Activated CD4-positive, alpha-beta T cell treated with anti-CD3 and anti-CD28 coated beads, Interleukin-2, amount 50 U/mL, for 48 hours (primary cell): ENCODE results near the gene MSGN1.

Experiments
- DNase-seq, 2 experiments: peaks; one replicate each; pipeline ENCODE4 v3.0.0-alpha.2; 2020

Gene MSGN1, protein sequence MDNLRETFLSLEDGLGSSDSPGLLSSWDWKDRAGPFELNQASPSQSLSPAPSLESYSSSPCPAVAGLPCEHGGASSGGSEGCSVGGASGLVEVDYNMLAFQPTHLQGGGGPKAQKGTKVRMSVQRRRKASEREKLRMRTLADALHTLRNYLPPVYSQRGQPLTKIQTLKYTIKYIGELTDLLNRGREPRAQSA

DNA sequence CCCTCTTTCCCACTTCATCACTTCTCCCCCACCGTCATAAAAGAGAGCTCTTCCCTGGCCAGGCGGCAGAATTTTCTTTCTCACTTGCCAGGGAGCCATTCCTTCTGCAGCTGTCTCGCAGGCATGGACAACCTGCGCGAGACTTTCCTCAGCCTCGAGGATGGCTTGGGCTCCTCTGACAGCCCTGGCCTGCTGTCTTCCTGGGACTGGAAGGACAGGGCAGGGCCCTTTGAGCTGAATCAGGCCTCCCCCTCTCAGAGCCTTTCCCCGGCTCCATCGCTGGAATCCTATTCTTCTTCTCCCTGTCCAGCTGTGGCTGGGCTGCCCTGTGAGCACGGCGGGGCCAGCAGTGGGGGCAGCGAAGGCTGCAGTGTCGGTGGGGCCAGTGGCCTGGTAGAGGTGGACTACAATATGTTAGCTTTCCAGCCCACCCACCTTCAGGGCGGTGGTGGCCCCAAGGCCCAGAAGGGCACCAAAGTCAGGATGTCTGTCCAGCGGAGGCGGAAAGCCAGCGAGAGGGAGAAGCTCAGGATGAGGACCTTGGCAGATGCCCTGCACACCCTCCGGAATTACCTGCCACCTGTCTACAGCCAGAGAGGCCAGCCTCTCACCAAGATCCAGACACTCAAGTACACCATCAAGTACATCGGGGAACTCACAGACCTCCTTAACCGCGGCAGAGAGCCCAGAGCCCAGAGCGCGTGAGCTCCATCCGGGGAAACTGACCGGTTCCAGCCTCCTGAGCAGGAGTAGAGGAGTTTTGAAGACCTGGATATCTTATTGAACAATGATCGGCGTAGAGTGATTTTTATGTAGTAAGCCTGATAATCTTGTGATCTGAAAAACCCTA lies at the start of gene MSGN1:
MSGN1 (plus strand) TSS at position 65 of the 850 bp plus-strand sequence; CDS start at position 124, 59 bp downstream.
- no peak for DNase-seq

DNA sequence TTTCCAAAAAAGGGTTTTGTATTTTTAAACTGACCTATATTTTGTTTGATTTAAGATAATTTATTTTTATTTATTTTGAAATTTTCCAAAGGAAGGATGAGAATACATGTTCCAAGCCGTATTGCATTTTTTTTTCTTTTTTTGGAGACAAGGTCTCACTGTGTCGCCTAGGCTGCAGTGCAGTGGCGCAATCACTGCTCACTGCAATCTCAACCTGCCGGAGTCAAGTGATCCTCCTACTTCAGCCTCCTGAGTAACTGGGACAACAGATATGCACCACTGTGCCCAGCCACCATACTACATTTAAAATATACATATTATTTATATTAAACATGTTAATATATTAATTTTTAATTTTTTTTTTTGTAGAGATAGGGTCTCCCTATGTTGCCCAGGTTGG lies 47.4 kb upstream of the MSGN1 start:
- no peak for DNase-seq

DNA sequence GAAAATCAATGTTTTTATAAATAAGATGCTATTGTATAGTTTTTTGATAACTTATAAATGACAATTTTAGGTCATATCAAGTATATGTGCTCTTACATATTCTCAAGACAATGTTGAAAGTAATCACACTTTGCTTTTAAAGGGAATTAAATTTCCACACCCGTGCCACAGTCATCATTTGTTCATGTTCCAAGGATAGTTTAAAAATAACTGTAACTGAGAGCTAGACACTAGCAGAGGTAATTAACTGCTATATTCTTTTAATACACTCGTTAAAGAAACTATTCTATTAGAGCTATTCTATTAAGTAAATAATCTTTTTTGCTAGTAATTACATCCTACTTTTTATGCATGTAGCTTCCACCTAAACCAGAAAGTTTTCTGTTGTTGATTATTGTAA lies 44.3 kb upstream of the MSGN1 start:
- no peak for DNase-seq

DNA sequence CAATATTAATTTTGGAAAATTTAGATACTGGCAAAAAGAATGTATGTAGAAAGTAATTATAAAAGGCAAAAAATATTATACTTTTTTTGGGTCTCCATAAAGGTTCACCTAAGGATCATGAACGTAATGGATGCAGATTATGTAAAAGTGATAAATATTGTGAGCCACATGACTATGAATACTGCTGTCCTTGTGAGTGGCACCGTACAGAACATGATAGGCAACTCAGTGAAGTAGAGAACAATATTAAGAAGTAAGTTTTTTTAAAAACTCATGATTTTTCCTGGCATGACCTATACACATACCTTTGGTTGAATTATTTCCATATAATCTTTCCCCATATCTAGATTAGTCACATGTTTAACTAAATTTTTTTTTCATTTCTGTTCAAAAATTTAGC lies 43.7 kb upstream of the MSGN1 start:
- no peak for DNase-seq

DNA sequence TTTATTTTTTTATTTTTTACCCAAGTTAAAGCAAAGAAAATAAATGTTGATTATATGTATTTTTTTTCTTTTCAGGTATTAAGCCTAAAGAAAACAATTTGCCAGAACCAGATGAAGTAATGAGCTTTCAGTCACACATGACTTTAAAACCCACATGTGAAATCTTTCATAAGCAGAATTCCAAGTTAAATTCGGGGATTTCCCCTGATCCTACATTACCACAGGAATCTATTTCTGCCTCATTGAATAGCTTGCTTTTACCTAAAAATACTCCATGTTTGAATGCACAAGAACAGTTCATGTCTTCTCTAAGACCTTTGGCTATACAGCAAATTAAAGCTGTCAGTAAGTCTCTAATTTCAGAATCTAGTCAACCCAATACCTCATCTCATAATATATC lies 35.7 kb upstream of the MSGN1 start:
- no peak for DNase-seq

DNA sequence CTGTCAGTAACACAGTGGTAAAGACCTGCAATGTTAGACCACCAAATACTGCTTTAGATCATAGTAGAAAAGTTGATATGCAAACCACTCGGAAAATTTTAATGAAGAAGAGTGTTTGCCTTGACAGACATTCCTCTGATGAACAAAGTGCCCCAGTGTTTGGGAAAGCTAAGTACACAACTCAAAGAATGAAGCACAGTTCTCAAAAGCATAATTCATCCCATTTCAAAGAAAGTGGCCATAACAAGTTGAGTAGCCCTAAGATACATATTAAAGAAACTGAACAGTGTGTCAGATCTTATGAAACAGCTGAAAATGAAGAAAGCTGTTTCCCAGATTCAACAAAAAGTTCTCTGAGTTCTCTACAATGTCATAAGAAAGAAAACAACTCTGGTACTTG lies 34.8 kb upstream of the MSGN1 start:
- no peak for DNase-seq

DNA sequence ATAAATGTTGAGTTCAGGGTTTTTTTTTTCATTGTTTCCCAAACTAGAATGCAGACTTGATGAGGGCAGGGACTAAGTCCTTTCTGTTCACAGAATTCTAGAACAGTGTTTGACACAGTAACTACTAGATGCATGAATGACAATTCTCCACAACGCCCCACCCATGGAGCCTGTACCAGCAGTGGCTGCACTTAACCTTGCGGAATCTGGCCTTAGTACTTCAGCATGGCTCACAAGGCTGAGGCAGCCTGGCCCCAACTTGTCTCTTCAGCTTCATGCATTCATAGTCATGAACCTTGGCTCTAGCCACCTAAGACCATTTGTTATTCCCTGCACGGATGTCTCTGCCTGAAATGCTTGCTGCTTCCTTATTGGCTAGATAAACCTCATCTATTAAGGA lies 29.5 kb upstream of the MSGN1 start:
- no peak for DNase-seq

DNA sequence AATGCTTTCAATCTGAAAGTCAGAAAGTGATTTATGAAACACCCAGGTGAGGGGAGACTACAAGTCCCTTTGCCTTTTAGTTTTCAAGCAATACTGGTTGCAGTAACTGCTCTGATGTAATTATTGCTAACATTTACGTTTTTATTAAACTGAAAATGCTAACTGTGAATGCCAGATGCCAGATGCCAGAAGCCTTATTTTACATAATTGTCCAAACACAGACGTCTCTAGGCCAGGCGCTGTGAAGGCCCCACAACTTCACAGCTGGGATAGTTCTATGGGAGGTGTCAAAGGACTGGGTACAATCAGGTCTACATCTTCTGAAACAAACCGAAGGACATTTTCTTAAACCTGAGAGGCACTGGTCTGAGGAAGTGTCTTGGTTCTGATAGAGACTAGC lies 27.5 kb upstream of the MSGN1 start:
- no peak for DNase-seq

DNA sequence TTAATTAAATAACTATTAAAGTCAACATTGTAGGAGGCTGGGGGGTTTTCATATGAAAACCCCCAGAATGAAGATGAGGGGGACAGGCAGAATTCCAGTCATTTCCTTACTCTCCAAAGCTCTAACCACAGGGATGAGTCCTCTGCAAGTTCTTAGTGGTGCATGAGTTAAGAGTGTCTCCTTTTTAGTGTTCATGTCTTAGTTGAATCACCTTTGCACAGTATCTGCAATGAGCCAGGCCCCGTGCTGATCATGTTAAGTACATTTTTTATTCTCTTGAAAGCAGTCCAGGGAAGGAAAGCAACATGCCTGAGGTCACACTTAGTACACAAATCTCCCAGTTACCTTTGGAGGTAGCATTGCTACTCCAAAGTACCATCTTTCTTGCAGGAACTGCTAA lies 25.7 kb upstream of the MSGN1 start:
- no peak for DNase-seq

DNA sequence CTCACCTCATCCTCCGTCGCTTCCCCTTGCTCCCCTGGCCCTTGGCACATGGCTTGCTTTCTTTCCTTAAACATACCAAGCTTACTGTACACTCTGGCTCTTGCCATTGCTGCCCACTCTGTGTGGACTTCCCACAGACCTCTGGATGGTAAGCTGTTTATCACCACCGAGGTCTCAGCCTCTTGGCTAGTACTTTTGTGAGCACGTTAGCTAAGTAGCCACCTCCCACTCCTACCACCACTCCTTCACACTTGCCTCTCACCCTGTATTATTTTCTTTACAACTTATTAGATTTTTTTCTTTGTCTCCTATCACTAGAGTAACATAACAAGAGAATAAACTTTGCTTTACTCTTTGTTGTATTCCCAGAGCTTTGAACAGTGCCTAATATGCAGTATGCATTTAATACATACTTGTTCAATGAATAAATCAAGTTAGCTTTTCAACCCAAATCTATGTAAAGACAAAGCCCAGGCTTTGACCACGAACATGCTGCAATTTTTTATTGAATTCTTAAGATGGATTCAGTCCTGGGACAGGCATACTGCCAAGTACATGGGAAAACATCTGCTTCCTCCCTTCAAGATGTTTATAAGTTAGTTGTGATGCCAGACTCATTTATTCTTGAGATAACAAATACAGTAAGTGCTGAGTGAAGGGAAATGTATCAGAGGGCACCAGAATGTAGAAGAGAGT lies 25.0 kb upstream of the MSGN1 start:
- no peak for DNase-seq

DNA sequence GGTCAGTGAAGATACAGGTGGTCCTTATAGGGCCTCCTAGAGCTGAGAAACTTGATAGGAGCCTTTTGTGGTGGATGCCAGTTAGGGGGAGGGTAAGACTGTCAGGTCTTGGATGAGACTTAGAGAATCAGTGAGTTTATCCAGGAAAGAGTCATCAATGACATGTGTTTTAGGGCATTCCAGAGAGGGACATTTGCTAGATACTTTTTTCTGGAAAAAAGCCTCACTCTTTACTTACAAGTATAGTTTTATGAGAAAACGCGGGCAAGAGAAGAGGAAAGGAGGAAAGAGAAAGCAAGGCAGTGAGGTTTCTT lies 24.5 kb upstream of the MSGN1 start:
- no peak for DNase-seq

DNA sequence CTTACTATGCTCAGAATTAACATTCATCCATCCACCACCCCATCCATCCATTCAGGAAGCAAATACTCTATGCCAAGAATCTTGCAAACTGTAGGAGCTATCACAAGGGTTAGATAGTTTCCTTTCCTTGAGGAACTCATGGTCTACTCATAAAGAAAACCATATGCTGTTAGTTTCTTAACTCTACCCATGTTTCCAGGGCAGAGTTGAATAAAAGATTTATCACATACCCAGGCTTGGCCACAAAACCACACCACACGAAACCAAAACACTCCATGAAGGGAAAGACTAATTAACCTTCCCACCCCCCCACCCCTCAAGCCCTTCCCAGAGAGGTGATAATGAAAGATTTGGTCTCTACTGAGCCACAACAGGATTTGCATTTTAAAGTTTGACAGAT lies 23.7 kb upstream of the MSGN1 start:
- DNase-seq, result no peak

DNA sequence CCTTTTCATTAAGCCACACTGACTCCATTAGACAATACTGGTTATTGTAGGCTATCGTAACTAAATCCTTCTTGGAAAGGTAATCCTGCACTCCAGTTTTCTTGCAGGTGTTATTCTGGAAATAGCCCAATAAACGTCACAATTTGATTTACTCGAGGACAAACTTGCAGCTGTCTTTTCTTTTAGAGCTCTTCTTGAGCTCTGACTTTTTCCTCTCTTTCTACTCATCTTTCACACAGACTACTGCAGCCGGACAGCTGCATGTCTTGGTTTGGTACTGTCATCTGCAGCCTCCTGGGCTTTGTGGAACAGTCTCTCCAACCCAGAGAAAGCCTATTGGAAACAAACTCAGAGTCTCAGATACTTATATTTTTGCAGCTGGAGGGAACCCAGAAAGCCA lies 23.0 kb upstream of the MSGN1 start:
- no peak for DNase-seq

DNA sequence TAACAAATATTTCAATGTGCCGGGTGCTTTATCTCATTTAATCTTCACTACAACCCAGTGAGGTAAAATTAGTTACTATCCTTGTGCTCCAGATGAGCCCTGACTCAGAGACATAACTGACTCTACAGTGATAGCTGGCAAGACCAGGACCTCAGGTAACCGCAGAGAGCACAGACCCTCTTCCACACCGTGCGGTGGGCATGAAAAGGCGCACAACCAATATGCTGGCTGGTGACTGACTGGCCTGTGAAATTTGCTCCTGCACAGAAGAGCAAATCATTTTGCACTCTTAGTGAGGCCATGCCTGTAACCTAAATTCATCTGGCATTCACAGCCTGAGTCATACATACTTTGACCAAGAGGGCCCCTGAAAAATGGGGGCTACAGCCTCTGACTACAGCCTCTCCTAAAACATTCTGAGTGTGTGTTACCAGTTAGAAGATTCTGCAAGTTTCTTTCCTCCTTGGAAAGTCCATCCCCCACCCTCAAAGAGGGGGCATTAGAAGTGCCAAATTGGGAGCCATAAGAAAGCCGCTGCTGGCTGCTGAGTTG lies 22.4 kb upstream of the MSGN1 start:
- no peak for DNase-seq

DNA sequence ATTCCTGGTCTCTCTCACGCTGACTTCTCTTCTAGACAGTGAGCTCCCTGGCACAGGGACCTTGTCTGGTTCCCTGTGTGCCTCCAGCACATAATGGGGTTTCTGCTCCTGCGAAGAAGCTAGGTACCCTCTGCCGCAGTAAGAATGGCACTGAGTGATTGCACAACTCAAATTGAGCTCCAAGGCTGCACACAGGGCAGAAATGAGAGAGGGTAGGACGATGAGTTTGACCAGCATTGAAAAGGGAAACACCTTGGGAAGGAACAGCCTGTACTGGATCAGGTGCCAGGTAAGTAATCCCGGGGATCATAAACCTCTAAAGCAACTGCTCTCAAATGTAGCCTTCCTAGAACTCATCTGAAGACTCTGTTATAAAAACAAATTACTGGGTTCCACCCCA lies 21.0 kb upstream of the MSGN1 start:
- no peak for DNase-seq

DNA sequence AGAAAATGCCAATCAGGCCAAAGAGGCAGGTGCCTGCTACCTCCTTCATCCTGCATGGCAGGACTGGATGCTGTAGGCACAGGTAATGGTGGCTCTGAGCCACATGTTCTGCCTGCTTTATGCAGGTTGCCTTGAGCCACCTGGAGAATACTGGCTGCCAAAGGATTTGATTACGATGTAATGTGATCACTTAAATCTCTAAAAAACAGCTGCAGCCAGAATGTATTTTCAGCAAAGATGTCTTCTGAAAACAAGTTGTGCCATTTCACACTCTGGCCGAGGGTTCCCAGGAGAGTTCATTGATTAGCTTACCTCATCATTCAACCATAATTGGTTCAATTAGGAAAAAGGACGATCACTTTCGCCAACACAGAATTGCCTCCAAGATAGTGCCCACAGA lies 17.9 kb upstream of the MSGN1 start:
- no peak for DNase-seq

DNA sequence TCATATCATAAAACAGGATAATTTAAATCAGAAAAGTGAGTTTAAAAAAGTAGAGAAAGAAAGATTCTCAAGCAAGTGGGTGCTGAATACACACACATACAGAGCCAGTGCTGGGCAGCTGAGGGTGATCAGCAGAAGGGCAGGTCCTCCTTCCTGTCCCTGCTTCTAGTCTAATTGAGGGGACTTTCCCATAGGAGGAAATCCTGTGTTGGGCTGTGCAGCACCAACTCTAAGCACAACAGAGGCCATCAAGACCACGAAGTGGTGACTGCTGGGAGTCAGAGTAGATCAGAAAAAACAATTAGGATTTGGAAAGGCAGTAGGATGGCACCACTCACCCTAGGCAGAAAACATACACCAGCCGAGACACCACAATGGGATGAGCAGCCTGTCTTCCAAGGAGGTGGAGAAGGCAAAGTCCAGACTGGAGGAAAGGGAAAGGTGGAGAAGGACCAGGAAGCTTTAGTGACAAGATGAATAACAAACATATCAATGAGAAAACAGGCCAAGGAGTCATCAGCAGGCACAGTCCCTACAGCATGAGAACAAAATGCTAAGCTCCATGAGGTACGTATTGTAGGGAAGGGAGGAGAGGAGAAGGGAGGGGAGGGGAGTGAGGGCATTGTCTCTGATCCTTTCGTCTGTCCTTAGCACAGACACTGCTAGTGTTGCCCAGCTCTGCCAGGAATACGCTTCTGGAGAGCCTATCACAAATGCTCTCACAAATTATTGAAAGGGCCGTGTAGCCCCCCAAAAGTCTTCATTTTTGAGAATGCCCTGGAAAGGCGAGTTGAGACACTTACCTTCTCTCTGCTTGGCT lies 16.7 kb upstream of the MSGN1 start:
- no peak for DNase-seq

DNA sequence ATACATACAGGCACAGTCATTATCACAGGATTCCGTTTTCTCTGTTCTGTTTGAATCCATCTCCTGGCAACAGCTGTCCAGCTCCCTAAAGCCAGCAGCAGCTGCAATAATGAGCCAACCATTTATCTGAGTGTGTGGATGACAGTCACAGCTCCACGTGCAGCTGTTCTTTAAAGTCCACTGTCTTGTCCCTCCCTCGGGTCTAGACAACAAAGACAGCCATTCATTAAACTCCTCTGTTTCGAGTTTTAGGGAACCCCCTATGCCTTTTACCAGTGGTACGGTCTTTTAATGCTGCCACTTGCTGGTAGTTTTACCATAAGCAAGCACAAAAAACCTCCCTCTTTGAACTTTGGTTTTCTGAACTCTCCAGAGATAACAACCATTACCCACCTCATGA lies 16.0 kb upstream of the MSGN1 start:
- no peak for DNase-seq

DNA sequence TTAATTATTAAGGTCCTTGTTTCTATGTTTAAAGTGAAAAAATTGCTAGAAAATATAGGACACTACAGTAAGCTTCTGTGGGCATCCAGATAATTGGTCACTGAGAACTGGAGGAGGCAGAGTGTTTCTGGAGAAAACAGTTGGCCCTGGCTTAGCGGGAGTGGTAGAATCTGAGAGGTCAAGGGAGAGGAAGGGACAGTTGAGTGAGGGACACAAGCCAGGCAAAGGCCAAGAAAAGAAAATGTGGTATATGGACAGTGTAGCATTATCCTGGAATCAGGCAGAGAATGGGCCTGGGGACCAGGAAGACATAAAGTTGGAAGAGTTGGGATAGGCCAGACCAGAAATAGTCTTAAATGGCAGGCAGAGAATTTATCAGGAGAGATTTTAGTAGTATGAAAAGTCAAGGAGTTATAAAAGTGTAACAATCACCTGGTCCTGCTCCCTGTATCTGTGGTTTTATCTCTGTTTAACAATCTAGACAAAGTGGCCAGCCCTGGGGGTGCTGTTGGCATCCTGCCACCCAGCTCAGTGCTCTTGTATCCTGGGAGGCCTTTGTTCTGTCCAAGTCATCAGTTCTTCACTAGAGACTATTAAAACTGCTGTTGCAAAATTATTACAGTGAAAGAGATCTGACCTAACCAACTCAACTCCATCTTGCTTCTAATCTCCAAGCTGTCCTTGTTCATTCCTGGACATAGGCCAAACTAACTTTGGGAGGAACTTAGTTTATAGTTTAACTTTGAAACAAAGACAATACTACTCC lies 15.4 kb upstream of the MSGN1 start:
- no peak for DNase-seq

DNA sequence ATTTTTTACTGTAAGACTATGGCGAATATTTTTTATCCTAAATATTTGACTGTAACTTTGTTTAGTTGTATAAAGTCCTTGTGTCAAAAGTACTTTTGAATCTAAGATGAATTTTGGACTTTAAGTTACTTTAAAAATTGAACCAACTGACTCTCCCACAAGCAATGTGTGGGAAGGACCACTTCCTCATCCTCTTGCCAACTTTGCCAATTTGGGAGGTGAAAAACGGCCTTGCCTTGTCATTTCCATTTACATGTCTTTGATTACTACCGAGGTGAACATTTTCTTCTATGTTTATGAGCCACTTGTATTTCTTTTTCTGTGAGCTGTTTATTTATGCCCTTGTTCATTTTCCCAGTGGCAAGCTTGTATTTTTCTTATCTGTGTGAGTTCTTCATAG lies 12.8 kb upstream of the MSGN1 start:
- no peak for DNase-seq

DNA sequence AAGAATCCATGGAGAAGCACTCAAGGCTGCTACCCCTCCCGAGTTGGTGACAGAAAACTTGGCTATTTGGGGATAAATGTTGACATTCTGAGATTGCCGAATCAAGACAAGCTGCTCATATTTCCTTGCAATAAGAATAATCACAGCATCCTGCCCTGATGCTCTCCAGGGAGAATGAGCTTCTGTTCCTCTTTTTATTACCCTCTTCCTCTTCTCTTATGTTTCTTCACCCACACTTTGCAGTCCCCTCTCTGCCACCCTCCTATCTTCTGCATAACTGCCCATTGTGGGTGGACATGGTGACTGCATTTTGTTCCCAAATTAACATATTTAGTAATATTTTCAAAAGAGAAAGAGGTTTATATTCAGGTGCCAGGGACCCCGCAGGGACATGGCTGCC lies 11.9 kb upstream of the MSGN1 start:
- DNase-seq, result no peak

DNA sequence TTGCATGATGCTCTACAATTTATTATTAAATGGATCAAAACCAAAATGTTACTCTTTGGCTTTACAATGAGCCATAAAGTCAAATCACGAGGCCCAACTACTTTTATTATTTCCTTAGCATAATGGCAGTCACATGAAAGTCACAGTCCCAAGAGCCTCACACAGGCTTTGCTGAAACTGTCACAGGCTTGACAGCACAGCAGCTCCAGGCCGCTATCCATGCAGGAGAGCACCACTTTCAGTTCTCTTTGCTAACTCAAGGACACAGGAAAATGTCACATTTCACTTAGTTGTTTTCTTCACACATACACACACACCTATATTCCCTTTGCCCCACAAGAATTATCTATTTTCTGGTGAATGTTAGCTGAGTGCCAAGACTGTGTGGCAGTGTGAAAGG lies 11.1 kb upstream of the MSGN1 start:
- DNase-seq, result no peak
